Measurements from ENCODE around the gene GALNT9.
"Not testable (repeated sequence)": the region's sequence is repeated elsewhere in the genome, so short reads cannot be mapped to it uniquely, and the experiment has no call there.

Gene GALNT9

GRCh38 chr12:132312516-132312915 lies 16.9 kb downstream of the GALNT9 start:
- no peak for DNase-seq (ENCODE audit: low read depth)

- DNase-seq (ENCODE audit: low read depth) = no peak
Measured at GRCh38 chr12:132311201-132311915, 18.0 kb downstream of the GALNT9 start.

- DNase-seq (ENCODE audit: low read depth) = no peak
Measured at GRCh38 chr12:132310181-132311040, 19.0 kb downstream of the GALNT9 start.

- no peak for DNase-seq (ENCODE audit: low read depth)
Measured at GRCh38 chr12:132309596-132310086, 19.7 kb downstream of the GALNT9 start.

- DNase-seq (ENCODE audit: low read depth) = no peak
Measured at GRCh38 chr12:132308853-132309595, 20.4 kb downstream of the GALNT9 start.

- no peak for DNase-seq (ENCODE audit: low read depth)
Measured at GRCh38 chr12:132307976-132308852, 21.2 kb downstream of the GALNT9 start.

- no peak for DNase-seq (ENCODE audit: low read depth)
Measured at GRCh38 chr12:132306885-132307191, 22.6 kb downstream of the GALNT9 start.

- DNase-seq (ENCODE audit: low read depth) = no peak
Measured at GRCh38 chr12:132305991-132306884, 23.2 kb downstream of the GALNT9 start.

GRCh38 chr12:132305560-132305966 lies 23.8 kb downstream of the GALNT9 start:
- no peak for DNase-seq (ENCODE audit: low read depth)

- not testable (repeated sequence) for DNase-seq (ENCODE audit: low read depth)
Measured at GRCh38 chr12:132304866-132305265, 24.5 kb downstream of the GALNT9 start.

GRCh38 chr12:132303853-132304373 lies 25.5 kb downstream of the GALNT9 start:
- DNase-seq (ENCODE audit: low read depth) = not testable (repeated sequence)

GRCh38 chr12:132302466-132303358 lies 26.7 kb downstream of the GALNT9 start:
- no peak for DNase-seq (ENCODE audit: low read depth)

GRCh38 chr12:132300789-132301722 lies 28.3 kb downstream of the GALNT9 start:
- DNase-seq (ENCODE audit: low read depth) = no peak

GRCh38 chr12:132296063-132296462 lies 33.3 kb downstream of the GALNT9 start:
- DNase-seq (ENCODE audit: low read depth) = no peak

GRCh38 chr12:132295561-132295960 lies 33.8 kb downstream of the GALNT9 start:
- DNase-seq (ENCODE audit: low read depth) = not testable (repeated sequence)

GRCh38 chr12:132295101-132295526 lies 34.3 kb downstream of the GALNT9 start:
- DNase-seq (ENCODE audit: low read depth) = no peak

GRCh38 chr12:132294121-132295034 lies 35.0 kb downstream of the GALNT9 start:
- DNase-seq (ENCODE audit: low read depth) = no peak
